HAP-1 (cell line): ENCODE data around the gene ARRDC2.
"Not testable (repeated sequence)": the region's sequence is repeated elsewhere in the genome, so short reads cannot be mapped to it uniquely, and the experiment has no call there.

Experiments
- DNase-seq, 2 experiments: peaks; one replicate each; pipeline ENCODE4 v3.0.0-alpha.2; 2016 to 2020; ENCODE audit warnings: low spot score in 2 of 2
- H3K27me3 ChIP-seq: fragments of 250-450 bp; sonication (Bioruptor Pico); 2 replicates; pipeline ENCODE4 v1.5.1; 2020; ENCODE audit warnings: low read depth, mild to moderate bottlenecking, moderate library complexity
- H3K36me3 ChIP-seq: fragments of 250-450 bp; sonication (Bioruptor Pico); replicated peaks from 2 replicates; pipeline ENCODE4 v1.5.1; 2020; ENCODE audit warnings: mild to moderate bottlenecking
- H3K4me1 ChIP-seq: fragments of 250-450 bp; sonication (Bioruptor Pico); 2 replicates; pipeline ENCODE4 v1.5.1; 2020; ENCODE audit warnings: mild to moderate bottlenecking
- H3K4me3 ChIP-seq: fragments of 250-450 bp; sonication (Bioruptor Pico); 2 replicates; pipeline ENCODE4 v1.5.1; 2020; ENCODE audit warnings: mild to moderate bottlenecking, moderate library complexity
- H3K9me3 ChIP-seq: fragments of 250-450 bp; sonication (Bioruptor Pico); 2 replicates; pipeline ENCODE4 v1.5.1; 2020; ENCODE audit warnings: mild to moderate bottlenecking, moderate library complexity
- in situ Hi-C: fragments of 300-500 bp; cut with MboI; formaldehyde crosslinking; loops from 3 replicates; pipeline ENCODE4 v1.14.3; 2020; ENCODE audit warnings: low sequenced_read_pairs, inconsistent platforms, mixed read lengths

ARRDC2 gene

GRCh38 chr19:17999684-18000479 is 8.1 kb upstream of the ARRDC2 start:
- H3K4me3 ChIP-seq = no peak overlapping the region
- H3K27me3 ChIP-seq = no peaks in the 10 kb centered on the region
- no peak for DNase-seq
- no peaks in the 10 kb centered on the region for H3K9me3 ChIP-seq
- H3K4me1 ChIP-seq = peaks cover 6% of the 10 kb centered on the region; the same call in 1 of the 2 replicates
- in situ Hi-C loops = loop anchor here (5.0 to 10.0 kb wide), 2 partner anchors 55 to 62 kb away; no protein-coding TSS in a partner anchor
- no peaks in the 10 kb centered on the region; the same call in 1 of the 2 replicates for H3K36me3 ChIP-seq

- Histone ChIP-seq H3K36me3 (no peaks in the 10 kb centered on the region; the same call in 1 of the 2 replicates), H3K4me3 (no peak overlapping the region), H3K9me3 (no peaks in the 10 kb centered on the region), H3K27me3 (no peaks in the 10 kb centered on the region), H3K4me1 (peaks cover 6% of the 10 kb centered on the region; the same call in 1 of the 2 replicates)
- no peak for DNase-seq
- in situ Hi-C loops = loop anchor here (5.0 kb wide), 1 partner anchor 62 kb away; no protein-coding TSS in a partner anchor
These were observed 7.5 kb upstream of the ARRDC2 start for GRCh38 chr19:18000480-18000914.

- Histone ChIP-seq H3K4me1 (peaks cover 6% of the 10 kb centered on the region; the same call in 1 of the 2 replicates), H3K9me3 (no peaks in the 10 kb centered on the region), H3K4me3 (peak overlapping the region; percentile 54), H3K36me3 (no peaks in the 10 kb centered on the region), H3K27me3 (no peaks in the 10 kb centered on the region)
- DNase-seq = peak; percentile 34 to 86
- in situ Hi-C loops = loop anchor here (5.0 kb wide), 1 partner anchor 61 kb away; no protein-coding TSS in a partner anchor
These were observed 6.8 kb upstream of the ARRDC2 start for GRCh38 chr19:18000915-18001776.

- Histone ChIP-seq H3K9me3 (no peaks in the 10 kb centered on the region; the same call in 1 of the 2 replicates), H3K36me3 (no peaks in the 10 kb centered on the region), H3K4me1 (peaks cover 6% of the 10 kb centered on the region; the same call in 1 of the 2 replicates), H3K4me3 (peak overlapping the region; percentile 54), H3K27me3 (no peaks in the 10 kb centered on the region)
- peak in 1 of 2 experiments; percentile 53 for DNase-seq
- in situ Hi-C loops = loop anchor here (5.0 kb wide), 1 partner anchor 60 kb away; no protein-coding TSS in a partner anchor
These were observed 6.1 kb upstream of the ARRDC2 start for GRCh38 chr19:18001777-18002345.

- Histone ChIP-seq H3K9me3 (no peaks in the 10 kb centered on the region; the same call in 1 of the 2 replicates), H3K36me3 (peaks cover under 1% of the 10 kb centered on the region; the same call in 1 of the 2 replicates), H3K4me1 (peaks cover 6% of the 10 kb centered on the region; the same call in 1 of the 2 replicates), H3K4me3 (peak overlapping the region; percentile 54), H3K27me3 (no peaks in the 10 kb centered on the region)
- DNase-seq = no peak
- in situ Hi-C loops = loop anchor here (5.0 kb wide), 1 partner anchor 60 kb away; no protein-coding TSS in a partner anchor
These were observed 5.6 kb upstream of the ARRDC2 start for GRCh38 chr19:18002347-18002850.

- in situ Hi-C loops, H3K4me1 ChIP-seq, H3K4me3 ChIP-seq, DNase-seq, H3K27me3 ChIP-seq, H3K9me3 ChIP-seq: not testable (repeated sequence)
- H3K36me3 ChIP-seq = peaks cover 20% of the 10 kb centered on the region
These were observed 2.2 kb upstream of the ARRDC2 start for GRCh38 chr19:18005750-18006149.

- H3K36me3 ChIP-seq = peaks cover 30% of the 10 kb centered on the region
- peak; percentile 24 to 84 for DNase-seq
- H3K4me3 ChIP-seq = no peak overlapping the region
- in situ Hi-C loops = no loop called here
- no peaks in the 10 kb centered on the region; the same call in 1 of the 2 replicates for H3K9me3 ChIP-seq
- no peaks in the 10 kb centered on the region for H3K4me1 ChIP-seq
- H3K27me3 ChIP-seq = no peaks in the 10 kb centered on the region
These were observed 690 bp upstream of the ARRDC2 start for GRCh38 chr19:18007044-18007916.

GRCh38 chr19:18008814-18009213 is 844 bp downstream of the ARRDC2 start:
- H3K4me3 ChIP-seq = no peak overlapping the region

GRCh38 chr19:18009412-18010066 is 1.6 kb downstream of the ARRDC2 start:
- DNase-seq = no peak
- Histone ChIP-seq H3K27me3 (no peaks in the 10 kb centered on the region), H3K4me3 (no peak overlapping the region), H3K36me3 (peaks cover 36% of the 10 kb centered on the region), H3K4me1 (no peaks in the 10 kb centered on the region), H3K9me3 (no peaks in the 10 kb centered on the region; the same call in 1 of the 2 replicates)
- in situ Hi-C loops = no loop called here

More at GRCh38 chr19:18008814-18009213, 844 bp downstream of the ARRDC2 start:
- no peaks in the 10 kb centered on the region for H3K27me3 ChIP-seq
- peaks cover 36% of the 10 kb centered on the region for H3K36me3 ChIP-seq
- in situ Hi-C loops = no loop called here
- H3K9me3 ChIP-seq = no peaks in the 10 kb centered on the region; the same call in 1 of the 2 replicates
- DNase-seq = no peak
- no peaks in the 10 kb centered on the region for H3K4me1 ChIP-seq

- H3K36me3 ChIP-seq = peaks cover 36% of the 10 kb centered on the region
- no peaks in the 10 kb centered on the region; the same call in 1 of the 2 replicates for H3K9me3 ChIP-seq
- no peaks in the 10 kb centered on the region for H3K4me1 ChIP-seq
- H3K27me3 ChIP-seq = no peaks in the 10 kb centered on the region
- no peak for DNase-seq
- in situ Hi-C loops = no loop called here
- no peak overlapping the region for H3K4me3 ChIP-seq
These were observed 2.2 kb downstream of the ARRDC2 start for GRCh38 chr19:18010149-18010548.

GRCh38 chr19:18013210-18014111 is 5.5 kb downstream of the ARRDC2 start:
- no peak for DNase-seq

More at GRCh38 chr19:18013210-18014111, 5.5 kb downstream of the ARRDC2 start:
- Histone ChIP-seq H3K27me3 (no peaks in the 10 kb centered on the region), H3K9me3 (no peaks in the 10 kb centered on the region), H3K4me3 (no peak overlapping the region), H3K4me1 (no peaks in the 10 kb centered on the region), H3K36me3 (peaks cover 32% of the 10 kb centered on the region)
- in situ Hi-C loops = no loop called here
